Measurements from ENCODE around the gene HOXA2.

The HOXA2 gene

DNA sequence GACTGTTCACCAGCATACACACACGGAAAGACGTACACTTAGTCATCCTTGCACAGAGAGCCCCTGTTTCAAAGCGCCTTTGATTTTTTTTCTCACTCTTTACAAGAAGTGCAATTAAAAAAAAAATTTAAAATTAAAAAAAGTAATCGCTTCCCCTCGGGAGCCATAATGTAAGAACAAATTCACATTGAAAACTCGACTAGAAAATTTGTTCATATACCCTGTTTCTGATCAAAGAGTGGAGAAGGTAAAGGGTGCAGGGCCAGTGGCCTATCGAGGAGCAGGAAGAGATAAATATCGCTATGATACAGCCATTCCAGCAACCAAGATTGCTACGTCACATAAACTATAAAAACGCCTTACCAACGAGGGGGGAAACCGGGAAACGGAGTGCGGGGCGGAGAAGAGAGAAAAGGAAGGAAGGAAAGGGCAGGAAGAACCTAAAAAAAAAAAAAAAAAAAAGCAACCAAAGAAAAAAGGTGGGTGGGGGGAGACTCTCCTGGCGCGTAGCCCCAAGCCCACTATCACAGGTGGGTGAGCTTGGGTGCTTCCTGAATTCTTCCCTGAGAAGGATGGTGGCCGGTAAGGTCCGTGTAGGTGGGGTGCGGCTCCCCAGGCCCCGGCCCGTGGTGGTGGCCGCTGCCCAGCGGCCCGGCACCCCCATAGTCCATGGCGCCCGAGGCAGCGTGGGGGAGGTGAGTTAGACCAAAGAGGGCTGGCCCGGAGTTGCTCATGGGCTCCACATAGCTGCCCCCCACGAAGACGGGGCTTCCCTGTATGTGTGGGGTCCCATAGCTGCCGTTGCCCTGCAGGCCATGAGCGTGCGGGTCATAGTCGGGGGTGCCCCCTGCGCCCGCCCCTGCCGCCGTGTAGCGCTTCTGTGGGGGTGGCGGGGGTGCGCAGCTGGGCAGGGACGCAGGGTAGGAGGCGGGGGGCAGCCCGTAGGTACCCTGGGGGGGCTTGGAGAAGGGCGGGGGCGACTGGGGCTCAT is 5.2 kb upstream of the HOXA2 start:
- DNase-seq: no peak

DNA sequence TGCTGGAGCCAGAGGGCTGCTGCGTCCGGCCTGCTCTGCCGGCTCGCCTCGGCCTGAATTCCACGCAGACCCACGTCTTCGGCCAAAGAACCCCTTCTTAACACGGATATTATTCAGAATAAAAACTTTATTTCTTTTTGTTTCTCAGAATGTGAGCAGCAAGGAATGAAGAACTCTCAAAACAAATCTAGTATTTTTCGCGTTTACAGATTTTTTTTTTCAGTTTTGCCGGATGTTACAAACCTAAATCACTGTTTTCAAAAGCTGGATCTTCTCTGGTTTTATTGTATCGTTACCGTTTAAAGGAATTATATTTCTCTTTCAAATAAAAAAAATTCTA is 4.4 kb upstream of the HOXA2 start:
- DNase-seq (no peak), ATAC-seq (replicated peaks) (no peak)
- Mint-ChIP-seq H3K4me1 (ENCODE audit: low read depth in 2 of 2) (peaks cover 10 to 12% of the 10 kb centered on the region in 2 donors), H3K27me3 (peaks cover 35 to 74% of the 10 kb centered on the region in 2 donors), H3K36me3 (ENCODE audit: insufficient read depth) (peaks cover 4% of the 10 kb centered on the region), H3K9me3 (no peaks in the 10 kb centered on the region), H3K27ac (no peak overlapping the region), H3K4me3 (no peak overlapping the region)

More for the DNA sequence above, 5.2 kb upstream of the HOXA2 start:
- H3K4me3 Mint-ChIP-seq: no peak overlapping the region
- peaks cover 28 to 68% of the 10 kb centered on the region in 2 donors for H3K27me3 Mint-ChIP-seq
- H3K27ac Mint-ChIP-seq: no peak overlapping the region
- ATAC-seq (replicated peaks): no peak
- H3K4me1 Mint-ChIP-seq (ENCODE audit: low read depth in 2 of 2): peaks cover 6 to 9% of the 10 kb centered on the region in 2 donors
- H3K36me3 Mint-ChIP-seq (ENCODE audit: insufficient read depth): peaks cover 3% of the 10 kb centered on the region
- H3K9me3 Mint-ChIP-seq: no peaks in the 10 kb centered on the region

- DNase-seq (no peak), ATAC-seq (replicated peaks) (no peak)
- Mint-ChIP-seq H3K4me3 (no peak overlapping the region), H3K27me3 (peaks cover 41 to 74% of the 10 kb centered on the region in 2 donors), H3K36me3 (ENCODE audit: insufficient read depth) (peaks cover 9% of the 10 kb centered on the region), H3K9me3 (no peaks in the 10 kb centered on the region), H3K4me1 (ENCODE audit: low read depth in 2 of 2) (peaks cover 10 to 17% of the 10 kb centered on the region in 2 donors), H3K27ac (no peak overlapping the region)
Measured at GRCh38 chr7:27106181-27106900, 3.9 kb upstream of the HOXA2 start.

GRCh38 chr7:27105301-27106031 is 3.0 kb upstream of the HOXA2 start:
- no peak overlapping the region for H3K27ac Mint-ChIP-seq
- H3K9me3 Mint-ChIP-seq: no peaks in the 10 kb centered on the region
- peaks cover 10 to 19% of the 10 kb centered on the region in 2 donors for H3K4me1 Mint-ChIP-seq (ENCODE audit: low read depth in 2 of 2)
- no peak overlapping the region for H3K4me3 Mint-ChIP-seq
- peaks cover 17% of the 10 kb centered on the region for H3K36me3 Mint-ChIP-seq (ENCODE audit: insufficient read depth)
- DNase-seq: no peak
- H3K27me3 Mint-ChIP-seq: peaks cover 46 to 76% of the 10 kb centered on the region in 2 donors
- no peak for ATAC-seq (replicated peaks)

GRCh38 chr7:27104341-27105058 is 2.0 kb upstream of the HOXA2 start:
- Mint-ChIP-seq H3K27me3 (peaks cover 50 to 81% of the 10 kb centered on the region in 2 donors), H3K4me3 (no peak overlapping the region), H3K27ac (no peak overlapping the region), H3K36me3 (ENCODE audit: insufficient read depth) (peaks cover 25% of the 10 kb centered on the region), H3K9me3 (no peaks in the 10 kb centered on the region), H3K4me1 (ENCODE audit: low read depth in 2 of 2) (peaks cover 10 to 19% of the 10 kb centered on the region in 2 donors)
- ATAC-seq (replicated peaks): no peak
- no peak for DNase-seq

DNA sequence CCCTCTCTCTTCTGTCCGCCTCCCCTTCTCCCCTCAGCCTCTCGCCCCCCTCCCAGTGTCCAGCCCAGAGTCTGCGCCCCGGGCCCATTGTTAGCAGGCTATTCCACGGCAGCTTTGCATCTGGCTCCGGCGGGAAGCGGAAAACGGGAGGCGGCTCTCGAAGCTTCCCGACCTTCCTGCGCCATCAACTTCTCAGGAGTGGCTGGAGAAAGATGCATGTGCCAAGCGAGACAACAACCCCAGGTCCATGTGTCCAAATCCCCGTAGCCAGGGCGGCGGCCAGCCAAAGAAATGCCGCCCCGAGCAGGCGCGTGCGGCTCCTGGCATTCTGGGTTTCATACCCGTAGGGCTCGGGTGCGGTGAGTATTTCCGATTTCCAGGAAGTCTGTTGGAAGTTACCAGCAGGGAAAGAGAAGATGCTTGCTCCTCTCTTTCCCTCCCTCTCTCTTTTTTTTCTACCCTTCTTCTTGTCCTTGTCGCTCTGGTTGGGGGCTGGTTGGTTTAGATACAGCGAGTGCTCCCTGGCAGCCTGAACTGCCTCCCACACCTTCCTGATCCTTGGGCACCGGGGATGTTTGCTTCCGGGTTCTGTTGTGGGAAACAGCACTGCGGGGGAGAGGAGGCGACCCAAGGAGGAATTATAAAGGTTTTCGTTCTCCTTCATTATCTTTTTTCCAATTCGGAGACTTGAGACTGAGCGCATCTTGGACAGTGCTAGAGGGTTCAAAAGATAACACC is 1.2 kb upstream of the HOXA2 start:
- Mint-ChIP-seq H3K27ac (no peak overlapping the region), H3K27me3 (peaks cover 55 to 88% of the 10 kb centered on the region in 2 donors), H3K4me3 (peak overlapping the region in 1 of 2 donors; percentile 8), H3K36me3 (ENCODE audit: insufficient read depth) (peaks cover 27% of the 10 kb centered on the region), H3K9me3 (no peaks in the 10 kb centered on the region), H3K4me1 (ENCODE audit: low read depth in 2 of 2) (peaks cover 10 to 21% of the 10 kb centered on the region in 2 donors)
- no peak for ATAC-seq (replicated peaks)
- no peak for DNase-seq

DNA sequence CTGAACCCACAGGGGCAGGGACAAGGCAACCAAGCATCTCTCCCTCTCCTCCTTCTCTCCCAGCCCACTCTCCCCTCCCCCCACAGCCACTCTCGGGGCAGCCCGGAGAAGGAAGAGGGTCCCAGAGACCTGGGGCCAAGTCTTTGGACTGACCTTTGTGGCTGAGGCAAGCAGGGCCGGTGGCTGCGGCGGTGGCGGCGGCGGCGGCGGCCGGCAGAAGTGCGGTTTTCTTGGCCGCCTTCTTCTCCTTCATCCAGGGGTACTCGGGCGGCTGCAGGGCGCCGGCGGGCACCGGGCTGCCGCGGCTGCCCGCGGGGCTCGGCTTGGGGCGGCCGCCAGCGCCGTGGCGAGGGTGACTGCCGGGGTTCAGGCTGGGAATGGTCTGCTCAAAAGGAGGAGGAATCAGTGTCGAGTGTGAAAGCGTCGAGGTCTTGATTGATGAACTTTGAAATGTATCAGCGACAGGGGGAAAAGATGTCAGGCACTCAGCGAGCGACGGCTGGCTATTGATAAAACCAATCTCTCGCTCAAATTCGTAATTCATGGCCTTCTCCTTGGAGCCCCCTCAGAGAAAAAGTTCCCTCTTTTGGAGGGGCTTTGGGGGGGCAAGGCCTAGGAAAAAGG is 414 bp downstream of the HOXA2 start:
- DNase-seq: no peak
- H3K4me1 Mint-ChIP-seq (ENCODE audit: low read depth in 2 of 2): peaks cover 18 to 32% of the 10 kb centered on the region in 2 donors
- H3K27me3 Mint-ChIP-seq: peaks cover 56 to 94% of the 10 kb centered on the region in 2 donors
- H3K27ac Mint-ChIP-seq: no peak overlapping the region
- ATAC-seq (replicated peaks): no peak
- H3K4me3 Mint-ChIP-seq: peak overlapping the region; percentile 23 to 41
- peaks cover 28% of the 10 kb centered on the region for H3K36me3 Mint-ChIP-seq (ENCODE audit: insufficient read depth)
- no peaks in the 10 kb centered on the region for H3K9me3 Mint-ChIP-seq

DNA sequence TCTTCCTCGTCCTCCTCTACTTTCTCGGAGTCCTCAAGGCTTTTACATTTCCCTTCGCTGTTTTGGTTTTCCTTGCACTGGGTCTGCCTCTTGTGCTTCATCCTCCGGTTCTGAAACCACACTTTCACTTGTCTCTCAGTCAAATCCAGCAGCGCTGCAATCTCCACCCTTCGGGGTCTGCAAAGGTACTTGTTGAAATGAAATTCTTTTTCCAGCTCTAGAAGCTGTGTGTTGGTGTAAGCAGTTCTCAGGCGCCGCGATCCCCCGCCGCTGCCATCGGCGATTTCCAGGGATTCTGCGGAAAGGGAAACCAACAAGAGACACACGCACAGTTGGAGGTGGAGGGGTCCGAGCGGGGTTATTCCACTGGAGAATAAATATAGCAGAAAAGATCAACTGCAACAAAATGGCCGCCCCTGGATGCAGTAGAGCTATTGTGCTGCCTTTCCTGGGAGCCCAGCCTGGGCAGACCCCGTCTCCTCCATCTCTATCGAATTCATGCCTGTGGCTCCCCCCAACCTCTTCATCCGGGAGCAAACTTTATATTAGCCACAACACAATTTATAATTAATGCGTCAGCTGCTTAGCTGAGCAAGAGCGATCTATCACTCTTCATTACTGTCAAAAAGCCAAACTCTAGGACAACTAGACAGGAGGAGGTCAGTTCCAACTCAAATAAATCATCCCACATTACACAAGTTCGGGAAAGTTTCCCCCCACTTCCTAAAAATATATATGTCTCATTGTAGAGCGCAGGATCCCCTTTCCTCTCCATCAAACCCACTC is 1.1 kb downstream of the HOXA2 start:
- ATAC-seq (replicated peaks) (no peak), DNase-seq (no peak)
- Mint-ChIP-seq H3K4me3 (peak overlapping the region; percentile 23 to 37), H3K9me3 (no peaks in the 10 kb centered on the region), H3K27ac (no peak overlapping the region), H3K36me3 (ENCODE audit: insufficient read depth) (peaks cover 34% of the 10 kb centered on the region), H3K27me3 (peaks cover 56 to 92% of the 10 kb centered on the region in 2 donors), H3K4me1 (ENCODE audit: low read depth in 2 of 2) (peaks cover 22 to 35% of the 10 kb centered on the region in 2 donors)

GRCh38 chr7:27100694-27101170 is 1.8 kb downstream of the HOXA2 start:
- Mint-ChIP-seq H3K36me3 (ENCODE audit: insufficient read depth) (peaks cover 34% of the 10 kb centered on the region), H3K4me3 (no peak overlapping the region), H3K27ac (no peak overlapping the region), H3K9me3 (no peaks in the 10 kb centered on the region), H3K4me1 (ENCODE audit: low read depth in 2 of 2) (peaks cover 23 to 36% of the 10 kb centered on the region in 2 donors), H3K27me3 (peaks cover 56 to 86% of the 10 kb centered on the region in 2 donors)
- ATAC-seq (replicated peaks) (no peak), DNase-seq (no peak)

DNA sequence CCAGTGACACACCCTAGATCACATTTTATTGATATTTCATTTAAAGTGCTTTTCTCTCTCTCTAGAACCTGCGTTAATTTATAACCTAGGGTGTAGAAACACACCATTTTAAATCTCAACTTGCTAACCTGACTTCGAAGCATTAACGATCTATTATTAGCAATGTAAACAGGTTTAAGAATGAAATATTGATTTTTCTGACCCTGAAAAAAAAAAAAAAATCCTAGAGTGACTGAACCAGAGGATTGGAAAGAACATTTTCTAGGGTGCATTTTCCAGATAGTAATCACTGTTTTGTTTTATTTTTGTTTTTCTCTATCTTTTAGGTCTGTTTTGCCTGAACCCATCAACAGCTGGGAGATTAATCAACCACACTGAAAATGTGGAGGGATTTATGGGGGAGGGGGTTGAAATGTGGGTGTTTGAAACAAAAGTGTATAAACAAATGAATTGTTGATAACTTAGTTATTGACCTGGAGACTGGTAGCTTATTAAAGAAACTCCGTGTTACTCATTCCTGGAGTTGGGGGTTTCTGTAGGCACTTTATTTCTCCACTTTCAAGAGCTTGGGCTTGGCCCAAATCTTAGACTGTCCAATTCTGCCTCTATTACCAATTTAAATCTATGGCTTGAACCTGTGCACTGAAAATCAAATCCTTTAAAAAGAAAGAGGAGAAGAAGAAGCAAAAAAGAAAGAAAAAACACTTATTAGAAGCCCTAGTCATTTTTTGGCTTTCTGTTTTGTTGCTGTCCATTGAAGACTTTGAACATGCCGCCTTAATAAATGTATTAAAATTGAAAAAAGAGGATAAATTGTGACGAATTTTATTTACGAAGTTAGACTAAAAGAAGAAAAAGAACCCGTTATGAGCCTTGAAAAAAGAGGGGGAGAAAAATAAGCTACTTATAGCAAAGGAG is 2.8 kb downstream of the HOXA2 start:
- Mint-ChIP-seq H3K9me3 (no peaks in the 10 kb centered on the region), H3K4me1 (ENCODE audit: low read depth in 2 of 2) (peaks cover 30 to 43% of the 10 kb centered on the region in 2 donors), H3K27ac (no peak overlapping the region), H3K36me3 (ENCODE audit: insufficient read depth) (peaks cover 34% of the 10 kb centered on the region), H3K27me3 (peaks cover 48 to 75% of the 10 kb centered on the region in 2 donors), H3K4me3 (no peak overlapping the region)
- DNase-seq (no peak), ATAC-seq (replicated peaks) (no peak)
